Stimulated activated CD4-positive, alpha-beta T cell treated with anti-CD3 and anti-CD28 coated beads, Interleukin-4, amount 100 ng/mL, for 48 hours (primary cell): ENCODE results near the gene ANKEF1.
"Not testable (repeated sequence)": the region's sequence is repeated elsewhere in the genome, so short reads cannot be mapped to it uniquely, and the experiment has no call there.

Experiments
- DNase-seq, 2 donors: peaks; one replicate each; pipeline ENCODE4 v3.0.0-alpha.2; 2020; ENCODE audit warnings: low read depth in 2 of 2

Gene ANKEF1

GRCh38 chr20:10032269-10032668, 2.5 kb upstream of the ANKEF1 start:
- DNase-seq: not testable (repeated sequence)

GRCh38 chr20:10033905-10034650, 709 bp upstream of the ANKEF1 start:
- no peak for DNase-seq

DNA sequence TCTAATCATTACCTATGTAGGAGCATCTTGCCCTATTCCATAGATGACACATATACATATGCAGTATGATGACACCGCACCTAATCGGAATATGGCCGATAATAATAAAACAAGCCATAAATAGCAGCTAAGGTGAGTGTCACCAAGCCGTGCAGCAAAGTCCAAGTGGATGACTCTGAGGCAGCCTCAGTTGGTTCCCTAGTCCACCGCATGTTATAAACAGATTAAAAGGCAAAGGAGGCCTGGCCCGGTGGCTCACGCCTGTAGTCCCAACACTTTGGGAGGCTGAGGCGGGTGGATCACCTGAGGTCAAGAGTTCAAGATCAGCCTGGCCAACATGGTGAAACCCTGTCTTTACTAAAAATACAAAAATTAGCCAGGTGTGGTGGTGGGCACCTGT, 1.5 kb downstream of the ANKEF1 start:
- DNase-seq: not testable (repeated sequence)

DNA sequence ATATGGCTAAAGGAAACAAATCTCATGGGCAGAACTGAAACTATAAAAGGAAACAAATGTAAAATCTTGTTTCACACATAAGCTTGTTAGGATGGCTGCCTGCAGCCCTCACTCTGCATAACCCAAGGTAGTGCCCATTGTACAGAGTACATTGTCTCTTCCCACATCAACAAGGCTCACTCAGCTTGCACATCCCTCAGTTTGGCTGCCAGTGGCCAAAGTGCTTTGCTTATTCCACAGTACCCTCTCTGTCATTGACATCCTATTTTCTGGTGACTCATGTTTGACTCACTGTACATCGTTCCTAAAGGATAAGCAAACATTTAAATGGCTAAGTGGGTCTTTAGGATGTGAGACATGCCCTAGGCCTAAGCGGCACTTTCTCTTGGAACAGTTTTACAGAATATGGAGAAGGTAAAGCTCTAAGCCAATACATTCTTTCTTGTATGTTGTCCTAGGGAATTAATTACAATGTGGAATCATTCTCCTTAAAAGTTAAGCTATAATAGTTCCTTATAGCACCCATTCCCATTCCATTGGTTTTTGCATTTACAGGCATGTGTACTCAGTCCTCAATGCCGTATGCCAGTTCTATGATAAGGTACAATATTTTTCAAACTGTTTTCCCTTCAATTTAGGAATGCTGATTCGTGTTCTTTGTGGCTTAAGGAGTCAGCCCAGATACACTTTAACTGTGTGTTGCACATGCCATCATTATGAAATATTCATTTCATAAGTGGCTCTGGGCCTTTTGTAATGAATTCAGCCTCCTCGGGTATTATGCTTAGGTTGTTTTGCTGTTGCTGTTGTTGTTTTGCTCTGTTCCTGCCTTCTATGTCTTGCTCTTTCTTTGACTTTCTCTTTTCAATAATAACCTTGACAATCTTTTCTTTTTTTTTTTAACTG, 5.5 kb downstream of the ANKEF1 start:
- DNase-seq: no peak

GRCh38 chr20:10042086-10042485, 7.3 kb downstream of the ANKEF1 start:
- DNase-seq: no peak

DNA sequence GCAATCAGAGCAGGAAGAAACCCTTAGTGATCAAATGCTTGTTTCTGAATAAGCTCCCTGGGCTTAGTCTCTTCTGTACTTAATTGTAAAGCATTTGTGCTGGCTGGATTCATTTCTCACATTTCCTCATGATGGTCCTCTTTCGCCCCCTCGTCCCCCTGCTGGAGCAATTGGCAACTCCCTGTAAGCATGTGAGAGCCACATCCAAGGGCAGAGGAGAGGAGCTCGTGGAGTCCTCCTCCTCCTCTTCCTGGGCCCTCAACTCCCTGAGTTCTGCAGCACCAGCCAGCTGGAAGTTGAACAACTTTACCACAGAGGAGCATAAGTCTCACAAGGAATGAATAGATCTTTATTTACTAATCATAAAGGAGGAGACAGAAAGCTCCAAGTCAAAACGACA, 12.6 kb downstream of the ANKEF1 start:
- no peak for DNase-seq

DNA sequence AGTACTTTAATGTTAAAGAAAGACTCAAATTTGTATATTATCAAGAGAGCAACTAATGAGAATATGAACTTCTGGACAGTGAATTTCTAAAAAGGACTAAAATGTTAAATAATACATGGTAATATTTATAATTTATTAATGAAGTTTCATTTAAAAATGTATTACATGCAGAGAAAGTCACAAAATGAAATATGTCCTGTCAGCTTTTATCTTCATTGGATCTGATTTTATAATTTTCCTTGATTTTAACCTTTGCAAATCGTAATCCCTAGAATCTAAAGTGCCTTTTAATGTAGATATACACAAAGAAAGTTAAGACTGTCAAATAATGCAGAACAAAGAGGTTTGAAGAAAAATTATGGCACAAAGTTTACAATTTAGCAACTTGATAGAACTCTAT, 16.4 kb downstream of the ANKEF1 start:
- DNase-seq: no peak

DNA sequence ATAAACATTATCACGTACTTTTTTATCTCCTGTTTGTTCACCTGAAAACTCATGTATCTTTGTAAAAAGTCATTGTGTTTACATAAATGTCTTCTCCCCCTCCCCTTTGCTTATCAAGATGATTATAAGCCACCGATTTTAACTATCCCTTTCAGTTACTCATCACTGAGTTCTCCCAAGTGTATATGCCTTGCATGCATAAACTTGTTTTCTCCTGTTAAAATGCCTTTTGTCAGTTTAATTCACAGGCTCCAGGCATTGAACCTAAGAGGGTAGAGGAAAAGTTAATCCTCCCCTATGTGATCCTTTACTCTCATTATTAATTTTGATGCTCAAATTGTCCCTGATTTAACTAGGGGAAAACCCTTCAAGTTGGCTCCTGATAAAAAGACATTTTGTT, 24.2 kb downstream of the ANKEF1 start:
- DNase-seq: no peak

GRCh38 chr20:10060226-10060625, 25.4 kb downstream of the ANKEF1 start:
- DNase-seq: no peak

GRCh38 chr20:10061641-10062040, 26.9 kb downstream of the ANKEF1 start:
- DNase-seq: no peak

DNA sequence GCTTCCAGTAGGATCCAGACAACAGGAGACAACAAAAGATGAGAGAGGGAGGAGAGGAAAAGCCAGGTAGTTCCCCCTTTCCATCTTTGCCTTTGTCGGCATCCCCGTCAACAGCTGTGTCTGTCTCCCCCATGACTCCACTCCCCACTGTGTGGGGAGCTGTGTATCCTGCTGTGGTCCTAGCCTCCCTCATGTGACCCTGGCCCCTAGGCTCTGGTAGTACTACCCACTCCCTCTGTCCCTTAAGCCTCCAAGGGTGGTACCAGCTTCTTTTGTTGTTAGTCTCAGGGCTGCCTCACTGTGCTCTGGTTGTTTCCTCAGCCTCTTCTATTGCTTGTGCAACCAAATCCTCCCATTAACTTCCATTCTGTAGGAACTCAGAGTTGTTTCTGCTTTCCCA, 28.7 kb downstream of the ANKEF1 start:
- DNase-seq: no peak

DNA sequence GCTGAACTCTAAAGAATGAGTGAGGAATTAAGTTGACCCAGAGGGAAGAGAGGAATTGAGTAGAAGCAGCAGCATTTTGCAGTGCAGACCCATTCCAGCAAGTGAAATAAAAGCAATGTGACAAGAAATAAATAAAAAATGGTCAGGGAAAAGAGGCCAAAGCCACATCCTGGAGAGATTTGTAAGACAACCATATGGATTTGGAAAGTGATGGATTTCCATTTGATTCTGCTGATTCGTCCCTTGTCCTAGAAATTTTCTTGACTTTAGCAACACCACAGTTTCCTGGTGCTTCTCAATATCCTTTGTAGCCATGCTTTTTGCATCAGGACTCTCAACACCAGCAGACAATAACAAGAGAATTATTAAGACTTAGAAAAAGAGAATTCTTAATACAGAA, 29.8 kb downstream of the ANKEF1 start:
- DNase-seq: no peak

GRCh38 chr20:10065154-10065833, 30.5 kb downstream of the ANKEF1 start:
- no peak for DNase-seq

- no peak for DNase-seq
Observed at GRCh38 chr20:10067321-10067720, 32.5 kb downstream of the ANKEF1 start.

DNA sequence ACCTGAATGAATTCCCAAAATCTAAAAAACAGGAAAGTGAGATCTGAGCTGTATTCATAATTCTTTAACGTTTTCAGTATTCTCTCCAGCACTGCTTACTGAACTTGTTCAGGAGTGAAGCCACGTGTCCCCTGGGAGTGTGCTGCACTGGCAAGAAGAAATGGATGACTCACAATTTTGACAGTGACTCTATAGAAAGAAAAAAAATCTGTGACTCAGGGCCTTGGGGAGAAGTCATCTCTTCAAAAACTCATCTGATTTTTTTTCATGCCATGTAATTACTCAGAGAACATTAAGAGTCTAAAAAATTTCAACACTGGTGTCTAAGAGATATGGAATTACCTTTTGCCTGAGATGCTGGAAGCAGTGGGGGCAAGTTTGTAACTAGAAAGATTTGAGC, 39.7 kb downstream of the ANKEF1 start:
- DNase-seq: no peak

DNA sequence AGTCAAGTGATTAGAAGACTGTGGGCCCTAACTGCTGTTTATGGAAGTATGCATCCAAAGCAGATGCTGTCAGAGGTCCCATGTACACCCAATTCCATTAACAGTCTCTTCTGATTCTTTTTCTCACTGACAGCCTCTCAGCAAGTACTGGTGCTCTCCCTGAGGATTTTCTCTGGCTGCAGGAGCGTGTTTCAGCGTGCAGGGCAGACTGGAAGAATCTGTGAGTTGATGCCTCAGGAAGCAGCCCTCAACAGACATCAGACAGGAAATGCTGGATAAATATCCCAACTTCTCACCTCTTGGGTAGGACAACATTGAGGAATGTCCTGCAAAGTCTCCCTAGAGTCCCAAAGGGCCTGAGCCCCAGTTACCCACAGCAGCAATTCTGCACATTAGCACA, 40.8 kb downstream of the ANKEF1 start:
- DNase-seq: no peak

- no peak for DNase-seq
Observed at GRCh38 chr20:10076126-10077080, 41.6 kb downstream of the ANKEF1 start.

GRCh38 chr20:10077081-10077471, 42.3 kb downstream of the ANKEF1 start:
- DNase-seq: no peak

DNA sequence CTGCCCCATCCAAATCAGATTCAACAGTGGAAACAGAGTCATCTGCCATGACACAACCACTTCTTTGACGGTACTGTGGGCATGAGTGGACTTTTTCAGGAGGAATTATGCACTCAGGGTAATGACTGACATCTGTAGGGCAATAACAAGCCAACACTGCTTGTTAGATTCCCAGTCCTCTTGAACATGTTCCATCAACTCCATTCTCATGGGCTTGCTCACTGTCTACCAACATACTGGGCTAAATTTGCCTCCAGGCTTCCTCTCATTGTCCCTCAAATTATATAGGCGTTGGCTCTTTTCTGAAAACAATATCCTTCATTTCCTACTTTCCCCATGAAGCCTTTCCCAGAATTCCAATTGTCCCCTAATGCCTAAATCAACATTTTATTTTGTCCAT, 43.1 kb downstream of the ANKEF1 start:
- no peak for DNase-seq

GRCh38 chr20:10078403-10078802, 43.6 kb downstream of the ANKEF1 start:
- DNase-seq: no peak

DNA sequence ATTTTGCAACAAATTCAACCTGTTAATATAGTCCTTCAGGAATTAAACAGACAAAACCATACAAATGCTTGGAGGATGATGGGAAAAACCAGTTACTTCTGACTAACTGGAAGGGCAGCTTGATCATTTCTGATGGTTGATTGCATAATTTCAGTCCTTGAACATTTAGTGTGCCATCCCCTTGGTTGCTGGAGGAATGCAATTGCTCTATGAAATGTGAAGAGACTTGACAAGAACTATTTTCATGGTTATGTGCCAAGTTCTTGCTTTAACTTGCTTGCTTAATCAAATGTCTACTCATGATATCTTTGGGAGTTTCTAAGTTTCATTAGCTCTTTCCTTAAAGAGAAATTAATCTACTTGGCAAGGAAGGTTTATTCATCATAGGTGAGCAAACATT, 45.2 kb downstream of the ANKEF1 start:
- DNase-seq: no peak
